ENCODE results near the gene NHSL1. TPM values are rescaled to one million over a fixed set of nuclear protein-coding genes. Genes with fewer than 3 reads are reported as not detected.

Gene NHSL1, protein sequence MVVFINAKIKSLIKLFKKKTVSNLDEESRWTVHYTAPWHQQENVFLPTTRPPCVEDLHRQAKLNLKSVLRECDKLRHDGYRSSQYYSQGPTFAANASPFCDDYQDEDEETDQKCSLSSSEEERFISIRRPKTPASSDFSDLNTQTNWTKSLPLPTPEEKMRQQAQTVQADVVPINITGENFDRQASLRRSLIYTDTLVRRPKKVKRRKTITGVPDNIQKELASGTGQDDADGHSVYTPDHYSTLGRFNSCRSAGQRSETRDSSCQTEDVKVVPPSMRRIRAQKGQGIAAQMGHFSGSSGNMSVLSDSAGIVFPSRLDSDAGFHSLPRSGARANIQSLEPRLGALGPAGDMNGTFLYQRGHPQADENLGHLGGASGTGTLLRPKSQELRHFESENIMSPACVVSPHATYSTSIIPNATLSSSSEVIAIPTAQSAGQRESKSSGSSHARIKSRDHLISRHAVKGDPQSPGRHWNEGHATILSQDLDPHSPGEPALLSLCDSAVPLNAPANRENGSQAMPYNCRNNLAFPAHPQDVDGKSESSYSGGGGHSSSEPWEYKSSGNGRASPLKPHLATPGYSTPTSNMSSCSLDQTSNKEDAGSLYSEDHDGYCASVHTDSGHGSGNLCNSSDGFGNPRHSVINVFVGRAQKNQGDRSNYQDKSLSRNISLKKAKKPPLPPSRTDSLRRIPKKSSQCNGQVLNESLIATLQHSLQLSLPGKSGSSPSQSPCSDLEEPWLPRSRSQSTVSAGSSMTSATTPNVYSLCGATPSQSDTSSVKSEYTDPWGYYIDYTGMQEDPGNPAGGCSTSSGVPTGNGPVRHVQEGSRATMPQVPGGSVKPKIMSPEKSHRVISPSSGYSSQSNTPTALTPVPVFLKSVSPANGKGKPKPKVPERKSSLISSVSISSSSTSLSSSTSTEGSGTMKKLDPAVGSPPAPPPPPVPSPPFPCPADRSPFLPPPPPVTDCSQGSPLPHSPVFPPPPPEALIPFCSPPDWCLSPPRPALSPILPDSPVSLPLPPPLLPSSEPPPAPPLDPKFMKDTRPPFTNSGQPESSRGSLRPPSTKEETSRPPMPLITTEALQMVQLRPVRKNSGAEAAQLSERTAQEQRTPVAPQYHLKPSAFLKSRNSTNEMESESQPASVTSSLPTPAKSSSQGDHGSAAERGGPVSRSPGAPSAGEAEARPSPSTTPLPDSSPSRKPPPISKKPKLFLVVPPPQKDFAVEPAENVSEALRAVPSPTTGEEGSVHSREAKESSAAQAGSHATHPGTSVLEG (N-terminal part only)
- 6.7 and 10.8 TPM in 2 replicates for total RNA-seq

GRCh38 chr6:138499303-138500018 is at the start of gene NHSL1:
Gene NHSL1 (minus strand): TSS chr6:138499494. CDS start chr6:138499290, 204 bp downstream.

GRCh38 chr6:138403801-138404665 is 95.3 kb downstream of the NHSL1 start, which contains the start of gene HEBP2:
Gene HEBP2 (plus strand): TSS chr6:138404223. CDS start chr6:138404496, 273 bp downstream.

GRCh38 chr6:138377844-138378243 is 121.5 kb downstream of the NHSL1 start, which contains the start of gene SMIM28:
Gene SMIM28 (plus strand): TSS chr6:138377905. CDS start chr6:138378073, 168 bp downstream.

Other genes starting within 250 kb of the NHSL1 start
- gene SMIM28, start 121.6 kb downstream of the NHSL1 start, total RNA-seq, result not detected in 2 replicates
- 29.8 and 39.9 TPM in 2 replicates for gene HEBP2, start 95.3 kb downstream of the NHSL1 start, total RNA-seq

All from cardiac ventricle fibroblast (primary cell).